ENCODE measurements around the gene ZMYM4. TPM values are rescaled to one million over a fixed set of nuclear protein-coding genes. Genes with fewer than 3 reads are reported as not detected.

ZMYM4 gene
- polyA plus RNA-seq, 1 donor (not counting 4 experiments of a cell fraction or from before 2014, with no cell fraction given): 24.8 TPM

- Histone ChIP-seq H3K4me3 (ENCODE audit: control insufficient read depth in 2 of 3, extremely low read depth in 1 of 3, insufficient read depth in 2 of 3, low read depth in 1 of 3, low read length in 3 of 3) (no peak overlapping the region), H3K27ac (ENCODE audit: control insufficient read depth, insufficient read depth, low read length) (no peak overlapping the region), H3K4me2 (ENCODE audit: control insufficient read depth, extremely low read depth, insufficient read depth, low read depth, low read length) (no peak overlapping the region), H3K27me3 (ENCODE audit: control insufficient read depth, extremely low read depth, insufficient read depth, low read length) (no peaks in the 10 kb centered on the region), H3K36me3 (ENCODE audit: control insufficient read depth in 2 of 2, extremely low read depth in 1 of 2, insufficient read depth in 2 of 2, low read length in 2 of 2) (no peaks in the 10 kb centered on the region), H4K20me1 (ENCODE audit: control insufficient read depth, extremely low read depth, insufficient read depth, low read length) (no peaks in the 10 kb centered on the region), H3K9me1 (ENCODE audit: control insufficient read depth, extremely low read depth, insufficient read depth, low read length) (no peaks in the 10 kb centered on the region), H3K79me2 (ENCODE audit: control insufficient read depth, insufficient read depth, low read length) (peaks cover 2% of the 10 kb centered on the region), H3K9ac (ENCODE audit: control insufficient read depth, extremely low read depth, insufficient read depth, low read length) (no peak overlapping the region), H3K9me3 (ENCODE audit: control insufficient read depth, low read depth, low read length) (no peaks in the 10 kb centered on the region), H2AFZ (ENCODE audit: control insufficient read depth, low read length) (no peak overlapping the region), H3K4me1 (ENCODE audit: control insufficient read depth, extremely low read depth, insufficient read depth, low read length) (no peaks in the 10 kb centered on the region)
- DNase-seq (ENCODE audit: low read depth, low spot score): no peak
- dilution Hi-C loops (cut with MboI; ENCODE audit: extremely low pct_ligation_motif_present, low sequenced_read_pairs): no loop called here
- TF ChIP-seq, protein P1, sequence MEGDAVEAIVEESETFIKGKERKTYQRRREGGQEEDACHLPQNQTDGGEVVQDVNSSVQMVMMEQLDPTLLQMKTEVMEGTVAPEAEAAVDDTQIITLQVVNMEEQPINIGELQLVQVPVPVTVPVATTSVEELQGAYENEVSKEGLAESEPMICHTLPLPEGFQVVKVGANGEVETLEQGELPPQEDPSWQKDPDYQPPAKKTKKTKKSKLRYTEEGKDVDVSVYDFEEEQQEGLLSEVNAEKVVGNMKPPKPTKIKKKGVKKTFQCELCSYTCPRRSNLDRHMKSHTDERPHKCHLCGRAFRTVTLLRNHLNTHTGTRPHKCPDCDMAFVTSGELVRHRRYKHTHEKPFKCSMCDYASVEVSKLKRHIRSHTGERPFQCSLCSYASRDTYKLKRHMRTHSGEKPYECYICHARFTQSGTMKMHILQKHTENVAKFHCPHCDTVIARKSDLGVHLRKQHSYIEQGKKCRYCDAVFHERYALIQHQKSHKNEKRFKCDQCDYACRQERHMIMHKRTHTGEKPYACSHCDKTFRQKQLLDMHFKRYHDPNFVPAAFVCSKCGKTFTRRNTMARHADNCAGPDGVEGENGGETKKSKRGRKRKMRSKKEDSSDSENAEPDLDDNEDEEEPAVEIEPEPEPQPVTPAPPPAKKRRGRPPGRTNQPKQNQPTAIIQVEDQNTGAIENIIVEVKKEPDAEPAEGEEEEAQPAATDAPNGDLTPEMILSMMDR (optimal IDR thresholded peaks at IDR 0.05 in 1 of 3, IDR thresholded peaks at IDR 0.05 in 1 of 3, conservative IDR thresholded peaks at IDR 0.05 in 1 of 3; ENCODE audit: extremely low read depth in 1 of 3, insufficient read depth in 2 of 3, low read length in 3 of 3): no peak
- no peak for TF ChIP-seq EZH2 (IDR thresholded peaks at IDR 0.05; ENCODE audit: low read length)
- no peak for FAIRE-seq
Measured at GRCh38 chr1:35350872-35351271, 82.4 kb downstream of the ZMYM4 start.

DNA sequence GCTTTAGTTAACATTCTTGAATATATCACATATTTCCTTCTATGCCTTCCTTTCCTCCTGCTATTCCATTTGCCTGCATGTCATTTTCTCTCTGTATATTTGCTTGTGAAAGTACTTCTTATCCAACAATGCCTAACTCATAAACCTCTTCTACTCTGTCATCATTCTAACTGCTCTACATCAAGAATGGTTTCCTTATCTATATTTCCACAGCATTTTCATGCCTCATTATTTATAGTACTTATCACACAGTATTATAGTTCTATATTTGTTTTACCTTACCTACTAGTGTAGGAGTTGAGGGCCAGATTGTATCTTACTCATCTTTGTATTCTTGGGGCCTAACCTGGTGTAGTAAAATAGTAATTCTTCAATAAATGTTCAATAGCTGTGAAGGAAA is 91.5 kb downstream of the ZMYM4 start:
- H3K27ac ChIP-seq (ENCODE audit: control insufficient read depth, insufficient read depth, low read length): no peak overlapping the region
- no peak for TF ChIP-seq EZH2 (IDR thresholded peaks at IDR 0.05; ENCODE audit: low read length)
- TF ChIP-seq, protein P1 (optimal IDR thresholded peaks at IDR 0.05 in 1 of 3, IDR thresholded peaks at IDR 0.05 in 1 of 3, conservative IDR thresholded peaks at IDR 0.05 in 1 of 3; ENCODE audit: extremely low read depth in 1 of 3, insufficient read depth in 2 of 3, low read length in 3 of 3): no peak
- no peak overlapping the region for H3K4me2 ChIP-seq (ENCODE audit: control insufficient read depth, extremely low read depth, insufficient read depth, low read depth, low read length)
- no peaks in the 10 kb centered on the region for H3K79me2 ChIP-seq (ENCODE audit: control insufficient read depth, insufficient read depth, low read length)
- FAIRE-seq (no peak), DNase-seq (ENCODE audit: low read depth, low spot score) (no peak)
- dilution Hi-C loops (cut with MboI; ENCODE audit: extremely low pct_ligation_motif_present, low sequenced_read_pairs): no loop called here
- no peaks in the 10 kb centered on the region for H3K9me1 ChIP-seq (ENCODE audit: control insufficient read depth, extremely low read depth, insufficient read depth, low read length)
- H3K4me1 ChIP-seq (ENCODE audit: control insufficient read depth, extremely low read depth, insufficient read depth, low read length): no peaks in the 10 kb centered on the region
- no peaks in the 10 kb centered on the region for H3K9me3 ChIP-seq (ENCODE audit: control insufficient read depth, low read depth, low read length)
- H3K36me3 ChIP-seq (ENCODE audit: control insufficient read depth in 2 of 2, extremely low read depth in 1 of 2, insufficient read depth in 2 of 2, low read length in 2 of 2): peaks cover 0 to 3% of the 10 kb centered on the region in 2 experiments
- no peak overlapping the region for H2AFZ ChIP-seq (ENCODE audit: control insufficient read depth, low read length)
- no peaks in the 10 kb centered on the region for H3K27me3 ChIP-seq (ENCODE audit: control insufficient read depth, extremely low read depth, insufficient read depth, low read length)
- H4K20me1 ChIP-seq (ENCODE audit: control insufficient read depth, extremely low read depth, insufficient read depth, low read length): no peaks in the 10 kb centered on the region
- H3K4me3 ChIP-seq (ENCODE audit: control insufficient read depth in 2 of 3, extremely low read depth in 1 of 3, insufficient read depth in 2 of 3, low read depth in 1 of 3, low read length in 3 of 3): no peak overlapping the region
- H3K9ac ChIP-seq (ENCODE audit: control insufficient read depth, extremely low read depth, insufficient read depth, low read length): no peak overlapping the region
